H1 (cell line): Measurements from ENCODE around the gene INPP5A. TPM values are rescaled to one million over a fixed set of nuclear protein-coding genes. Genes with fewer than 3 reads are reported as not detected.

Experiments
- CTCF ChIA-PET: fragments of 300-600 bp; sonication (Branson Sonifier 250); formaldehyde crosslinking; loops from one replicate; lab custom pipeline; 2021; ENCODE audit not compliant: partially characterized antibody; lab: Charles Lee
- POLR2A ChIA-PET: fragments of 300-600 bp; sonication (Branson Sonifier 250); formaldehyde crosslinking; loops from one replicate; lab custom pipeline; 2021; ENCODE audit warnings: inconsistent platforms; ENCODE audit not compliant: partially characterized antibody; lab: Charles Lee
- DNase-seq, 2 experiments: peaks; one replicate each; pipeline versions ENCODE4 v3.0.0 to v3.0.0-alpha.2; 2010 to 2022; ENCODE audit warnings: low spot score in 2 of 2, low read depth in 1 of 2, mixed read lengths in 1 of 2
- FAIRE-seq: peaks from 2 replicates; lab custom pipeline; 2011; peaks lifted over from hg19 to GRCh38; lab: Jason Lieb, UNC
- H2AFZ ChIP-seq: 2 replicates; pipeline ENCODE4 v1.8.1; 2012; ENCODE audit warnings: low read length, inconsistent platforms
- H2AK5ac ChIP-seq: 2 replicates; pipeline ENCODE4 v1.6.1; 2013; ENCODE audit warnings: low read depth, low read length
- H2BK120ac ChIP-seq: replicated peaks from 2 replicates; pipeline ENCODE3; 2013; ENCODE audit warnings: low read depth, low read length, inconsistent platforms
- H2BK12ac ChIP-seq: 2 replicates; pipeline ENCODE4 v1.6.1; 2013; ENCODE audit warnings: low read depth, low read length
- H2BK15ac ChIP-seq: 2 replicates; pipeline ENCODE4 v1.6.1; 2013; ENCODE audit warnings: low read length
- H2BK20ac ChIP-seq: 2 replicates; pipeline ENCODE4 v1.6.1; 2013; ENCODE audit warnings: low read length
- H2BK5ac ChIP-seq: 2 replicates; pipeline ENCODE4 v1.6.1; 2013; ENCODE audit warnings: low read depth, low read length
- H3K14ac ChIP-seq: 2 replicates; pipeline ENCODE4 v1.6.1; 2013; ENCODE audit warnings: inconsistent platforms; ENCODE audit not compliant: insufficient read length
- H3K18ac ChIP-seq: 2 replicates; pipeline ENCODE4 v1.6.1; 2013; ENCODE audit warnings: low read length; ENCODE audit errors: extremely low read depth
- H3K23ac ChIP-seq: 2 replicates; pipeline ENCODE4 v1.6.1; 2013; ENCODE audit warnings: inconsistent platforms; ENCODE audit not compliant: insufficient read length
- H3K23me2 ChIP-seq: 2 replicates; pipeline ENCODE4 v1.6.1; 2013; ENCODE audit warnings: low read depth, low read length
- H3K27ac ChIP-seq: 2 replicates; pipeline ENCODE4 v1.6.1; 2011; ENCODE audit warnings: low read depth, low read length, inconsistent platforms
- H3K27me3 ChIP-seq, 4 experiments: replicated peaks in 1 of 4; 1 replicate in 1 of 4; 2 replicates in 3 of 4; pipeline versions ENCODE4 v1.6.1 to v1.8.1; 2011 to 2013; ENCODE audit warnings: low read length in 3 of 4, mild to moderate bottlenecking in 3 of 4, inconsistent platforms in 2 of 4, mixed read lengths in 2 of 4, moderate library complexity in 1 of 4; ENCODE audit not compliant: control insufficient read depth in 3 of 4, insufficient read depth in 3 of 4; ENCODE audit errors: extremely low read depth in 1 of 4
- H3K36me3 ChIP-seq, 4 experiments: 2 replicates each; pipeline versions ENCODE4 v1.6.1 to v1.8.1; 2011 to 2013; ENCODE audit warnings: mild to moderate bottlenecking in 4 of 4, low read length in 3 of 4, moderate library complexity in 2 of 4, control low read depth in 1 of 4, inconsistent platforms in 1 of 4; ENCODE audit not compliant: insufficient read depth in 4 of 4, control insufficient read depth in 2 of 4
- H3K4ac ChIP-seq: replicated peaks from 2 replicates; pipeline ENCODE3; 2013; ENCODE audit warnings: low read length, low read depth, mixed read lengths, inconsistent platforms; ENCODE audit not compliant: insufficient read length
- H3K4me1 ChIP-seq, 4 experiments: replicated peaks in 1 of 4; 1 replicate in 1 of 4; 2 replicates in 3 of 4; pipeline versions ENCODE4 v1.6.1 to v1.8.1; 2011 to 2013; ENCODE audit warnings: low read length in 3 of 4, inconsistent platforms in 2 of 4, mixed read lengths in 1 of 4; ENCODE audit not compliant: insufficient read depth in 4 of 4, control insufficient read depth in 3 of 4
- H3K4me2 ChIP-seq, 2 experiments: 2 replicates each; pipeline versions ENCODE4 v1.6.1 to v1.8.1; 2011 to 2013; ENCODE audit warnings: low read depth in 2 of 2, low read length in 2 of 2, control low read depth in 1 of 2, inconsistent platforms in 1 of 2, mild to moderate bottlenecking in 1 of 2; ENCODE audit not compliant: insufficient read depth in 1 of 2
- H3K4me3 ChIP-seq, 4 experiments: fragments of 200-600, 300-600 bp in 1 of 4; sonication (generic), shearing (Covaris generic), sonication (Bioruptor Twin) in 1 of 4; 2 replicates each; pipeline versions ENCODE4 v1.5.1 to v1.8.1; 2011 to 2016; ENCODE audit warnings: low read length in 4 of 4, low read depth in 3 of 4, control low read depth in 2 of 4, inconsistent platforms in 2 of 4, mild to moderate bottlenecking in 2 of 4, mixed read lengths in 1 of 4, moderate library complexity in 1 of 4; ENCODE audit not compliant: insufficient read depth in 2 of 4; ENCODE audit errors: extremely low read depth in 1 of 4
- H3K56ac ChIP-seq: replicated peaks from 2 replicates; pipeline ENCODE3; 2013; ENCODE audit warnings: low read depth, mild to moderate bottlenecking, mixed read lengths, low read length, inconsistent platforms; ENCODE audit not compliant: insufficient read length
- H3K79me1 ChIP-seq: 2 replicates; pipeline ENCODE4 v1.6.1; 2013; ENCODE audit warnings: low read depth, low read length, control low read depth
- H3K79me2 ChIP-seq, 2 experiments: 2 replicates each; pipeline versions ENCODE4 v1.6.1 to v1.8.1; 2012 to 2013; ENCODE audit warnings: low read length in 2 of 2, mild to moderate bottlenecking in 2 of 2, inconsistent platforms in 1 of 2; ENCODE audit not compliant: insufficient read depth in 2 of 2, control insufficient read depth in 1 of 2
- H3K9ac ChIP-seq, 4 experiments: replicated peaks in 1 of 4; 1 replicate in 1 of 4; 2 replicates in 3 of 4; pipeline versions ENCODE4 v1.6.1 to v1.8.1; 2011 to 2013; ENCODE audit warnings: low read depth in 3 of 4, low read length in 3 of 4, control low read depth in 2 of 4, mild to moderate bottlenecking in 2 of 4, moderate library complexity in 2 of 4, inconsistent platforms in 1 of 4; ENCODE audit errors: extremely low read depth in 1 of 4
- H3K9me3 ChIP-seq, 2 experiments: 2 replicates each; pipeline versions ENCODE4 v1.6.1 to v1.8.1; 2012 to 2013; ENCODE audit warnings: mild to moderate bottlenecking in 2 of 2, moderate library complexity in 2 of 2, control low read depth in 1 of 2, inconsistent platforms in 1 of 2, low read depth in 1 of 2, low read length in 1 of 2, mixed read lengths in 1 of 2; ENCODE audit not compliant: insufficient read depth in 2 of 2
- H4K20me1 ChIP-seq, 2 experiments: replicated peaks in 1 of 2; 2 replicates each; pipeline versions ENCODE3 to v1.8.1; 2011 to 2013; ENCODE audit warnings: inconsistent platforms in 2 of 2, low read length in 2 of 2, mild to moderate bottlenecking in 1 of 2; ENCODE audit not compliant: insufficient read depth in 2 of 2, control insufficient read depth in 1 of 2
- H4K5ac ChIP-seq: 2 replicates; pipeline ENCODE4 v1.6.1; 2013; ENCODE audit warnings: low read length, low read depth, mixed read lengths, inconsistent platforms; ENCODE audit not compliant: insufficient read length
- H4K8ac ChIP-seq: 2 replicates; pipeline ENCODE4 v1.8.0; 2013; ENCODE audit warnings: mild to moderate bottlenecking, moderate library complexity, low read length, inconsistent platforms; ENCODE audit not compliant: insufficient read depth; ENCODE audit errors: extremely low read depth
- H4K91ac ChIP-seq: replicated peaks from 2 replicates; pipeline ENCODE3; 2013; ENCODE audit warnings: low read length, mixed read lengths, inconsistent platforms; ENCODE audit not compliant: insufficient read length
- BCL11A ChIP-seq, 2 experiments: IDR thresholded peaks; one replicate each; pipeline ENCODE4 v1.6.1; 2011; ENCODE audit warnings: low read depth in 2 of 2, low read length in 2 of 2, mild to moderate bottlenecking in 2 of 2
- CEBPB ChIP-seq: IDR thresholded peaks from 2 replicates; pipeline ENCODE4 v1.6.1; 2012; ENCODE audit warnings: low read depth, low read length
- FOSL1 ChIP-seq: IDR thresholded peaks from 2 replicates; pipeline ENCODE4 v1.6.1; 2011; ENCODE audit warnings: mild to moderate bottlenecking, low read depth, low read length, moderate library complexity; ENCODE audit not compliant: insufficient read depth
- HDAC6 ChIP-seq: IDR thresholded peaks from one replicate; pipeline ENCODE4 v1.7.1; 2012; ENCODE audit warnings: low read depth, mild to moderate bottlenecking, inconsistent platforms, low read length, moderate library complexity
- JUND ChIP-seq: IDR thresholded peaks from 2 replicates; pipeline ENCODE4 v1.6.1; 2011; ENCODE audit warnings: mild to moderate bottlenecking, improper control_type of control experiment, low read length
- KDM4A ChIP-seq: IDR thresholded peaks from one replicate; pipeline ENCODE4 v1.7.1; 2012; ENCODE audit warnings: low read depth, mild to moderate bottlenecking, moderate library complexity, low read length, inconsistent platforms; ENCODE audit not compliant: severe bottlenecking
- NANOG ChIP-seq: IDR thresholded peaks from 2 replicates; pipeline ENCODE4 v1.6.1; 2011; ENCODE audit warnings: low read length, low read depth, mild to moderate bottlenecking, inconsistent platforms; ENCODE audit not compliant: insufficient read depth, poor library complexity, severe bottlenecking
- POLR2A ChIP-seq, 2 experiments: IDR thresholded peaks; 1 replicate in 1 of 2; 2 replicates in 1 of 2; pipeline ENCODE4 v1.6.1; 2011; ENCODE audit warnings: low read depth in 2 of 2, low read length in 2 of 2, mild to moderate bottlenecking in 2 of 2; ENCODE audit errors: control extremely low read depth in 1 of 2
- POLR2AphosphoS5 ChIP-seq: IDR thresholded peaks from 2 replicates; pipeline ENCODE4 v1.6.1; 2011; ENCODE audit warnings: low read depth, low read length
- RXRA ChIP-seq: IDR thresholded peaks from 2 replicates; pipeline ENCODE4 v1.6.1; 2011; ENCODE audit warnings: low read depth, mild to moderate bottlenecking, low read length, moderate library complexity; ENCODE audit not compliant: insufficient read depth
- SP4 ChIP-seq: IDR thresholded peaks from 2 replicates; pipeline ENCODE4 v1.6.1; 2012; ENCODE audit warnings: low read length, inconsistent platforms
- WGBS, 2 experiments: shearing (Covaris generic) in 1 of 2; methylation state at CpG; one replicate each; pipeline versions ENCODE4 v1.1.6 to v1.1.7; 2013 to 2015; ENCODE audit warnings: low lambda C conversion rate in 2 of 2, mixed read lengths in 2 of 2, inconsistent platforms in 1 of 2, low coverage in 1 of 2, missing lambda C conversion rate in 1 of 2; ENCODE audit not compliant: insufficient replicate concordance in 2 of 2, insufficient coverage in 1 of 2, insufficient read length in 1 of 2; ENCODE audit errors: extremely low coverage in 1 of 2, missing lambda C conversion rate in 1 of 2; 5-methylcytosine and 5-hydroxymethylcytosine counted together
- polyA plus RNA-seq, 7 experiments: library from polyadenylated mRNA; depleted of rRNA in 3 of 7; stranded (reverse) in 5 of 7; unstranded in 2 of 7; fragments of >200 nt in 5 of 7; fragments of 200-250 nt in 2 of 7; gene quantifications; 1 replicate in 5 of 7; 2 replicates in 1 of 7; 4 replicates in 1 of 7; pipeline versions ENCODE4 v1.2.1 to v1.2.3, GENCODE V29; 2011 to 2013; ENCODE audit warnings: missing spikeins in 2 of 7, mixed read lengths in 2 of 7
- total RNA-seq: library from RNA; stranded (reverse); fragmentation: NEBNext Ultra II Directional; extraction: Animal tissue kit (Norgen Biotek cat#: 25700); gene quantifications from 2 replicates; pipeline ENCODE4 v1.2.1, GENCODE V29; 2021
- TF ChIP-seq, protein P1 (sequence below): IDR thresholded peaks from 2 replicates; pipeline ENCODE4 v1.6.1; 2011; ENCODE audit warnings: low read length, improper control_type of control experiment

INPP5A gene
- total and polyA plus RNA-seq, 2 of the 8 experiments (the other 6 are each of a cell fraction or from before 2014, with no cell fraction given), result 19.7 to 27.5 TPM

DNA sequence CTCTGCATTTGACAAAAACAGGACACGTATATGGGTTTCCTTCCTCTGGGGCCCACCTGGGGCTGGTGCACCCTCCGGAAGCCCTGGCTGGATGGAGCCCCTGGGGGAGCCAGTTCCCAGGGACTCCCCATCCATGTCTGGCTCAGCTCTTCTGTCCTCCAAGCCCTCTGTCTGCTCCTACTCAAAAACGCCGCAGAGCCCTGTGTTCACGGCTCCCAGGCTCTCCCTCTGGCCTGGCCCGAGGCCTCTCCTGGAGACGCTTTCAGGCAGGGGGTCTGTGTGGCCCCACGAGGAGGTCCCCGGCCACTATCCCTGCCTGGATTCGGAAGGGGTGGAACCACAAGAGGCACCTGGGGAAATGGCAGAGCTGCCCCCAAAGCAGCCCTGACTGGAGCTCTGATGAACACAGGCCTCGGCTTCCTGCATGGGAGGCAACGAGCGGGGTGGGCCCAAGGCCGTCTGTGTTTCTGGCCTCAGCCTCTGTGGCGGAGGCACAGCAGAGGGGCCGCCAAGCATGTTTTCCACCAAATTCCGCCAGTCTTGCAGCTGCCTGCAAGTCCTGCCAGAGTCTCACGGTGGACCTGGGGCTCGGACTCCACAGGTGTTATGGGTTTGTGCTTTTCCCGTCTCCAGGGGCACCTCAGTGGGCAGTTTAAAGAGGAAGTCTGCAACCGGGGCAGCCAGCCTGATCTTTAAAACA, 22.6 kb upstream of the INPP5A start:
- Histone ChIP-seq H2BK120ac (peak overlapping the region; percentile 76), H2AK5ac (peak overlapping the region; percentile 87; the same call in 1 of the 2 replicates), H3K27ac (no peak overlapping the region)
- TF ChIP-seq NANOG (no peak), FOSL1 (no peak), POLR2AphosphoS5 (no peak), POLR2A (IDR thresholded peaks at IDR 0.05; ENCODE audit: control extremely low read depth in 1 of 2, low read depth in 2 of 2, low read length in 2 of 2) (no peak), KDM4A (no peak), SP4 (no peak), HDAC6 (no peak), JUND (no peak), BCL11A (IDR thresholded peaks at IDR 0.05; ENCODE audit: low read depth in 2 of 2, low read length in 2 of 2) (no peak), RXRA (no peak), CEBPB (no peak)
- TF ChIP-seq, protein P1, sequence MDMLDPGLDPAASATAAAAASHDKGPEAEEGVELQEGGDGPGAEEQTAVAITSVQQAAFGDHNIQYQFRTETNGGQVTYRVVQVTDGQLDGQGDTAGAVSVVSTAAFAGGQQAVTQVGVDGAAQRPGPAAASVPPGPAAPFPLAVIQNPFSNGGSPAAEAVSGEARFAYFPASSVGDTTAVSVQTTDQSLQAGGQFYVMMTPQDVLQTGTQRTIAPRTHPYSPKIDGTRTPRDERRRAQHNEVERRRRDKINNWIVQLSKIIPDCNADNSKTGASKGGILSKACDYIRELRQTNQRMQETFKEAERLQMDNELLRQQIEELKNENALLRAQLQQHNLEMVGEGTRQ, result no peak

More for the DNA sequence above, 22.6 kb upstream of the INPP5A start:
- peak overlapping the region; percentile 48; the same call in 1 of the 2 replicates for H3K18ac ChIP-seq
- H4K5ac ChIP-seq, result no peak overlapping the region
- no peaks in the 10 kb centered on the region for H3K36me3 ChIP-seq
- no peak overlapping the region for H3K23ac ChIP-seq
- H2BK20ac ChIP-seq, result no peak overlapping the region
- 89% methylated on average over 21 of the region's 21 CpGs; no CpG with 5 or more reads in 1 of the 2 experiments for WGBS, 2 experiments
- no peak overlapping the region for H2AFZ ChIP-seq
- H3K27me3 ChIP-seq, result peaks cover 4 to 17% (median 11%) of the 10 kb centered on the region in 4 experiments; a peak in 6 of 7 replicates
- H3K23me2 ChIP-seq, result peaks cover 27% of the 10 kb centered on the region; the same call in 1 of the 2 replicates
- no peak overlapping the region for H3K9ac ChIP-seq
- H2BK5ac ChIP-seq, result 0 out of 2 replicates have a peak overlapping the region, but pooled peaks have one; percentile 52
- H3K4me2 ChIP-seq, result no peak overlapping the region
- H3K79me1 ChIP-seq, result no peaks in the 10 kb centered on the region
- peaks cover 11 to 34% (median 24%) of the 10 kb centered on the region in 4 experiments for H3K4me1 ChIP-seq
- H4K8ac ChIP-seq, result no peak overlapping the region; the same call in 1 of the 2 replicates
- H3K56ac ChIP-seq, result peak overlapping the region; percentile 94
- POLR2A ChIA-PET, result interaction anchor here (1.3 kb wide), 1 partner anchor 47 kb away, joined by 4 read pairs; no protein-coding TSS in a partner anchor
- FAIRE-seq, result no peak
- no peak for DNase-seq
- H2BK12ac ChIP-seq, result no peak overlapping the region
- no peaks in the 10 kb centered on the region; a peak in 1 of 4 replicates for H3K79me2 ChIP-seq
- H4K20me1 ChIP-seq, result peaks cover 0 to 11% of the 10 kb centered on the region in 2 experiments
- peak overlapping the region; percentile 25 for H4K91ac ChIP-seq
- no peaks in the 10 kb centered on the region for H3K9me3 ChIP-seq
- no peak overlapping the region for H3K4me3 ChIP-seq
- CTCF ChIA-PET, result interaction anchor here (0.6 to 1.5 kb wide), 3 partner anchors 39 to 56 kb away, joined by 4 read pairs; no protein-coding TSS in a partner anchor
- no peak overlapping the region for H2BK15ac ChIP-seq
- no peak overlapping the region for H3K14ac ChIP-seq
- H3K4ac ChIP-seq, result peak overlapping the region; percentile 48
